ELR (cell line): ENCODE measurements around the gene UTP4.

ENCODE experiments used
- DNase-seq: peaks from one replicate; pipeline ENCODE4 v3.0.0-alpha.2; 2015; ENCODE audit warnings: low read depth

The UTP4 gene

GRCh38 chr16:69176033-69176800, 43.8 kb downstream of the UTP4 start:
- peak; percentile 67 for DNase-seq

- DNase-seq: peak; percentile 74
Observed at GRCh38 chr16:69179328-69180010, 47.0 kb downstream of the UTP4 start.

- DNase-seq: no peak
Observed at GRCh38 chr16:69180011-69180338, 47.5 kb downstream of the UTP4 start.

GRCh38 chr16:69182730-69183416, 50.4 kb downstream of the UTP4 start:
- no peak for DNase-seq

GRCh38 chr16:69186642-69187445, 54.4 kb downstream of the UTP4 start, which contains the start of gene SNTB2:
SNTB2 (plus strand) TSS chr16:69187164; CDS start chr16:69187167, 3 bp downstream.
- DNase-seq: peak; percentile 95

- DNase-seq: peak; percentile 60
Observed at GRCh38 chr16:69187446-69188235, 55.2 kb downstream of the UTP4 start.

- peak; percentile 49 for DNase-seq
Observed at GRCh38 chr16:69188236-69188549, 55.7 kb downstream of the UTP4 start.

GRCh38 chr16:69188716-69189115, 56.3 kb downstream of the UTP4 start:
- peak; percentile 53 for DNase-seq

GRCh38 chr16:69190046-69190588, 57.7 kb downstream of the UTP4 start:
- no peak for DNase-seq

- no peak for DNase-seq
Observed at GRCh38 chr16:69190598-69190997, 58.1 kb downstream of the UTP4 start.

- no peak for DNase-seq
Observed at GRCh38 chr16:69191136-69191535, 58.7 kb downstream of the UTP4 start.

- no peak for DNase-seq
Observed at GRCh38 chr16:69193855-69194254, 61.4 kb downstream of the UTP4 start.

GRCh38 chr16:69194488-69194887, 62.0 kb downstream of the UTP4 start:
- DNase-seq: no peak

- DNase-seq: no peak
Observed at GRCh38 chr16:69195369-69196029, 63.0 kb downstream of the UTP4 start.

GRCh38 chr16:69197573-69197972, 65.1 kb downstream of the UTP4 start:
- no peak for DNase-seq

GRCh38 chr16:69199382-69199781, 66.9 kb downstream of the UTP4 start:
- DNase-seq: peak; percentile 59

GRCh38 chr16:69201291-69201690, 68.8 kb downstream of the UTP4 start:
- no peak for DNase-seq

- no peak for DNase-seq
Observed at GRCh38 chr16:69201787-69202186, 69.3 kb downstream of the UTP4 start.

- DNase-seq: no peak
Observed at GRCh38 chr16:69204172-69204571, 71.7 kb downstream of the UTP4 start.

- DNase-seq: no peak
Observed at GRCh38 chr16:69209735-69210134, 77.3 kb downstream of the UTP4 start.

- DNase-seq: peak; percentile 86
Observed at GRCh38 chr16:69217433-69217832, 85.0 kb downstream of the UTP4 start.
